B cell (primary cell): Measurements from ENCODE around the gene TCHH. TPM values are rescaled to one million over a fixed set of nuclear protein-coding genes. Genes with fewer than 3 reads are reported as not detected.

ENCODE experiments used
- ATAC-seq: fragments of 200-7000 bp; cut with Tn5 transposase; one replicate; pipeline ENCODE4 v1.10.0; 2021; ENCODE audit warnings: low read depth, mild to moderate bottlenecking, moderate number of reproducible peaks, moderate library complexity
- CTCF ChIA-PET: fragments of 350-600 bp; sonication (Branson Sonifier 250); formaldehyde crosslinking; loops from one replicate; lab custom pipeline; 2021; ENCODE audit warnings: antibody characterized with exemption, inconsistent platforms; lab: Charles Lee
- POLR2A ChIA-PET: fragments of 350-600 bp; sonication (Branson Sonifier 250); formaldehyde crosslinking; loops from one replicate; lab custom pipeline; 2021; ENCODE audit warnings: antibody characterized with exemption; lab: Charles Lee
- DNase-seq: peaks from one replicate; pipeline ENCODE4 v3.0.0; 2013
- H2AFZ ChIP-seq: 2 replicates; pipeline ENCODE4 v1.6.1; 2012; ENCODE audit warnings: mild to moderate bottlenecking, low read depth, low read length; ENCODE audit not compliant: insufficient read depth, poor library complexity, severe bottlenecking
- H3K27ac ChIP-seq, 2 donors: 1 replicate in 1 of 2; 2 replicates in 1 of 2; pipeline ENCODE4 v1.5.1; 2012 to 2013; ENCODE audit warnings: low read length in 2 of 2, mild to moderate bottlenecking in 2 of 2, moderate library complexity in 1 of 2
- H3K27me3 ChIP-seq, 4 experiments: fragments of 200-600 bp in 1 of 4; sonication (generic) in 1 of 4; replicated peaks in 1 of 4; 1 replicate in 2 of 4; 2 replicates in 2 of 4; pipeline versions ENCODE4 v1.6.1 to v1.7.0; 2013 to 2016; ENCODE audit warnings: low read length in 3 of 4, mild to moderate bottlenecking in 2 of 4, mixed read lengths in 1 of 4, moderate library complexity in 1 of 4; ENCODE audit not compliant: insufficient read depth in 4 of 4, control insufficient read depth in 3 of 4; ENCODE audit errors: control extremely low read depth in 1 of 4
- H3K36me3 ChIP-seq, 2 experiments: replicated peaks in 1 of 2; 1 replicate in 1 of 2; 2 replicates in 1 of 2; pipeline versions ENCODE4 v1.6.1 to v1.7.1; 2013; ENCODE audit warnings: low read length in 1 of 2; ENCODE audit not compliant: insufficient read depth in 2 of 2, control insufficient read depth in 1 of 2; ENCODE audit errors: control extremely low read depth in 1 of 2, extremely low read depth in 1 of 2
- H3K4me1 ChIP-seq, 2 donors: fragments of 200-600 bp in 1 of 2; sonication (generic) in 1 of 2; 1 replicate in 1 of 2; 2 replicates in 1 of 2; pipeline versions ENCODE4 v1.5.1 to v1.6.1; 2013 to 2017; ENCODE audit warnings: low read length in 2 of 2; ENCODE audit not compliant: control insufficient read depth in 2 of 2, insufficient read depth in 2 of 2
- H3K4me2 ChIP-seq: replicated peaks from 2 replicates; pipeline ENCODE3; 2012; ENCODE audit warnings: mild to moderate bottlenecking, low read depth, low read length; ENCODE audit not compliant: poor library complexity, severe bottlenecking
- H3K4me3 ChIP-seq, 5 experiments: fragments of 200-600 bp in 1 of 5; sonication (generic) in 1 of 5; 1 replicate in 3 of 5; 2 replicates in 2 of 5; pipeline versions ENCODE4 v1.5.1 to v1.7.0; 2011 to 2016; ENCODE audit warnings: low read length in 4 of 5, mild to moderate bottlenecking in 4 of 5, low read depth in 2 of 5, control low read depth in 1 of 5, moderate library complexity in 1 of 5; ENCODE audit not compliant: insufficient read depth in 1 of 5; ENCODE audit errors: control extremely low read depth in 1 of 5, extremely low read depth in 1 of 5
- H3K79me2 ChIP-seq: fragments of 200-600 bp; sonication (generic); one replicate; pipeline ENCODE4 v1.6.0; 2016; ENCODE audit warnings: low read length; ENCODE audit not compliant: control insufficient read depth, insufficient read depth
- H3K9ac ChIP-seq: fragments of 200-600 bp; sonication (generic); 2 replicates; pipeline ENCODE4 v1.6.1; 2017; ENCODE audit warnings: mild to moderate bottlenecking, low read length, moderate library complexity
- H3K9me3 ChIP-seq, 3 donors: one replicate each; pipeline versions ENCODE4 v1.6.1 to v1.7.1; 2013; ENCODE audit warnings: low read length in 2 of 3; ENCODE audit not compliant: control insufficient read depth in 2 of 3, insufficient read depth in 1 of 3; ENCODE audit errors: control extremely low read depth in 1 of 3
- H4K20me1 ChIP-seq: 2 replicates; pipeline ENCODE4 v1.6.0; 2012; ENCODE audit warnings: mild to moderate bottlenecking, low read length; ENCODE audit not compliant: insufficient read depth, control insufficient read depth, poor library complexity, severe bottlenecking
- H3K27ac Mint-ChIP-seq: one replicate; pipeline ENCODE4 v1.8.0; 2021; ENCODE audit warnings: mixed read lengths
- H3K27me3 Mint-ChIP-seq: one replicate; pipeline ENCODE4 v1.8.0; 2021; ENCODE audit warnings: mixed read lengths
- H3K4me1 Mint-ChIP-seq: one replicate; pipeline ENCODE4 v1.8.0; 2021; ENCODE audit warnings: mixed read lengths
- H3K4me3 Mint-ChIP-seq: one replicate; pipeline ENCODE4 v1.8.0; 2021; ENCODE audit warnings: mixed read lengths
- H3K9me3 Mint-ChIP-seq: one replicate; pipeline ENCODE4 v1.8.0; 2022; ENCODE audit warnings: mixed read lengths; ENCODE audit not compliant: insufficient read depth
- EZH2 ChIP-seq: IDR thresholded peaks from 2 replicates; pipeline ENCODE4 v1.6.1; 2012; ENCODE audit warnings: borderline replicate concordance, low read depth, mild to moderate bottlenecking, moderate library complexity, low read length; ENCODE audit not compliant: insufficient read depth, poor library complexity, severe bottlenecking
- WGBS: methylation state at CpG from one replicate; pipeline ENCODE4 v1.1.5; 2013; ENCODE audit warnings: missing lambda C conversion rate; ENCODE audit not compliant: insufficient coverage; 5-methylcytosine and 5-hydroxymethylcytosine counted together
- intact Hi-C: fragments of 100-400 bp; cut with micrococcal nuclease; formaldehyde crosslinking; loops from one replicate; pipeline ENCODE4 v1.10.0; 2022
- polyA plus RNA-seq: library from polyadenylated mRNA; depleted of rRNA; stranded (reverse); fragments of >200 nt; gene quantifications from 2 replicates; pipeline ENCODE4 v1.2.3, GENCODE V29; 2012
- total RNA-seq, 2 donors: library from RNA; stranded (reverse); fragments of 120-200 nt in 1 of 2; gene quantifications; 1 replicate in 1 of 2; 2 replicates in 1 of 2; pipeline versions ENCODE4 v1.2.3 to v1.2.4, GENCODE V29; 2013 to 2022
- TF ChIP-seq, protein P1 (sequence below): fragments of 200-600 bp; IDR thresholded peaks from one replicate; pipeline ENCODE4 v1.8.0; 2022; ENCODE audit warnings: antibody characterized with exemption, mild to moderate bottlenecking

Gene TCHH
- total and polyA plus RNA-seq, 2 donors (not counting 1 experiment from before 2014, with no cell fraction given): not detected

DNA sequence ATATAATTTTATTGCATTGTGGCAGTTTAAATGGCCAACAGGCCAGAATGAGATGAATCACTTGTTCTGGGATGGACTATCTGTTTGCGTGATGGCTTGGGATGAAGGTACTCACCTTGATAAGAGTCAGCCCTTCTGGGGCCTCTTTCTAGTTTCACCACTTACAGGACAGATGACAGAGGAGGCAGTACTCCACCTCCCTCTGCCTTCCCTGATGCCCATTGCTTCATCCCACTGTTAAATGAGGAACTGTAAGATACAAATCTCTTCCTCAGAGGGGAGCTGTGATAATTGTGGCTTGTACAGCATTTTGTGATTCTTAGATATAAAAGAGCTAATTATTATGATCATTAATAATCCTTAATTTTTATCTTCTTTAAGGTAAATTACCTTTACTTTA lies 3.7 kb upstream of the TCHH start:
- TF ChIP-seq, protein P1, sequence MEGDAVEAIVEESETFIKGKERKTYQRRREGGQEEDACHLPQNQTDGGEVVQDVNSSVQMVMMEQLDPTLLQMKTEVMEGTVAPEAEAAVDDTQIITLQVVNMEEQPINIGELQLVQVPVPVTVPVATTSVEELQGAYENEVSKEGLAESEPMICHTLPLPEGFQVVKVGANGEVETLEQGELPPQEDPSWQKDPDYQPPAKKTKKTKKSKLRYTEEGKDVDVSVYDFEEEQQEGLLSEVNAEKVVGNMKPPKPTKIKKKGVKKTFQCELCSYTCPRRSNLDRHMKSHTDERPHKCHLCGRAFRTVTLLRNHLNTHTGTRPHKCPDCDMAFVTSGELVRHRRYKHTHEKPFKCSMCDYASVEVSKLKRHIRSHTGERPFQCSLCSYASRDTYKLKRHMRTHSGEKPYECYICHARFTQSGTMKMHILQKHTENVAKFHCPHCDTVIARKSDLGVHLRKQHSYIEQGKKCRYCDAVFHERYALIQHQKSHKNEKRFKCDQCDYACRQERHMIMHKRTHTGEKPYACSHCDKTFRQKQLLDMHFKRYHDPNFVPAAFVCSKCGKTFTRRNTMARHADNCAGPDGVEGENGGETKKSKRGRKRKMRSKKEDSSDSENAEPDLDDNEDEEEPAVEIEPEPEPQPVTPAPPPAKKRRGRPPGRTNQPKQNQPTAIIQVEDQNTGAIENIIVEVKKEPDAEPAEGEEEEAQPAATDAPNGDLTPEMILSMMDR: no peak
- TF ChIP-seq EZH2: no peak
- POLR2A ChIA-PET: no interaction called here
- H2AFZ ChIP-seq: no peak overlapping the region
- CTCF ChIA-PET: no interaction called here
- no peak overlapping the region for H3K4me3 Mint-ChIP-seq
- no peaks in the 10 kb centered on the region for H3K4me1 Mint-ChIP-seq
- H3K4me1 ChIP-seq: no peaks in the 10 kb centered on the region
- DNase-seq (no peak), ATAC-seq (no peak)
- no peak overlapping the region for H3K27ac ChIP-seq
- peaks cover 0 to 47% (median 27%) of the 10 kb centered on the region in 4 experiments for H3K27me3 ChIP-seq
- no peaks in the 10 kb centered on the region for H3K9me3 ChIP-seq
- H3K79me2 ChIP-seq: no peaks in the 10 kb centered on the region
- no peaks in the 10 kb centered on the region for H3K36me3 ChIP-seq
- intact Hi-C loops: no loop called here
- WGBS: 100% methylated on average over 1 of the region's 1 CpG
- H4K20me1 ChIP-seq: no peaks in the 10 kb centered on the region
- no peak overlapping the region for H3K4me3 ChIP-seq
- no peak overlapping the region for H3K27ac Mint-ChIP-seq
- H3K9me3 Mint-ChIP-seq: no peaks in the 10 kb centered on the region
- no peak overlapping the region for H3K9ac ChIP-seq
- peaks cover 52% of the 10 kb centered on the region for H3K27me3 Mint-ChIP-seq
- H3K4me2 ChIP-seq: no peak overlapping the region

- peaks cover 42 to 52% of the 10 kb centered on the region in 2 donors for H3K4me1 ChIP-seq
- CTCF ChIA-PET: no interaction called here
- Mint-ChIP-seq H3K4me1 (peaks cover 6% of the 10 kb centered on the region), H3K27ac (no peak overlapping the region), H3K4me3 (no peak overlapping the region), H3K9me3 (no peaks in the 10 kb centered on the region), H3K27me3 (peaks cover 31% of the 10 kb centered on the region)
- peaks cover 0 to 31% (median 0%) of the 10 kb centered on the region in 3 donors for H3K9me3 ChIP-seq
- no peak overlapping the region for H3K9ac ChIP-seq
- peak overlapping the region; percentile 78 for H2AFZ ChIP-seq
- intact Hi-C loops: no loop called here
- H4K20me1 ChIP-seq: no peaks in the 10 kb centered on the region
- 57% methylated on average over 3 of the region's 13 CpGs for WGBS
- ATAC-seq: no peak
- no peaks in the 10 kb centered on the region for H3K79me2 ChIP-seq
- H3K36me3 ChIP-seq: no peaks in the 10 kb centered on the region
- POLR2A ChIA-PET: no interaction called here
- no peak overlapping the region for H3K27ac ChIP-seq
- H3K4me3 ChIP-seq: peak overlapping the region in 1 of 5 experiments; percentile 46
- DNase-seq: no peak
- peaks cover 0 to 78% (median 71%) of the 10 kb centered on the region in 4 experiments for H3K27me3 ChIP-seq
- peak overlapping the region; percentile 85 for H3K4me2 ChIP-seq
- TF ChIP-seq, protein P1: no peak
- TF ChIP-seq EZH2: no peak
These were observed 2.3 kb downstream of the TCHH start for GRCh38 chr1:152112885-152113432.
